Stimulated activated CD8-positive, alpha-beta memory T cell treated with anti-CD3 and anti-CD28 coated beads, Interleukin-7, amount 100 ng/mL, for 48 hours (primary cell): ENCODE results near the gene LRRC63.
"Not testable (repeated sequence)": the region's sequence is repeated elsewhere in the genome, so short reads cannot be mapped to it uniquely, and the experiment has no call there.

Experiments
- DNase-seq, 2 donors: peaks; one replicate each; pipeline ENCODE4 v3.0.0-alpha.2; 2020; ENCODE audit warnings: low read depth in 1 of 2; ENCODE audit errors: extremely low read depth in 1 of 2

Gene LRRC63

GRCh38 chr13:46211483-46212351 is at the start of gene LRRC63:
TSS of gene LRRC63 (plus strand) at chr13:46211928. CDS start at chr13:46213035, 1,107 bp downstream.
- DNase-seq = peak; percentile 80 to 84

GRCh38 chr13:46162741-46163140 is 49.0 kb upstream of the LRRC63 start:
- DNase-seq = not testable (repeated sequence)

DNA sequence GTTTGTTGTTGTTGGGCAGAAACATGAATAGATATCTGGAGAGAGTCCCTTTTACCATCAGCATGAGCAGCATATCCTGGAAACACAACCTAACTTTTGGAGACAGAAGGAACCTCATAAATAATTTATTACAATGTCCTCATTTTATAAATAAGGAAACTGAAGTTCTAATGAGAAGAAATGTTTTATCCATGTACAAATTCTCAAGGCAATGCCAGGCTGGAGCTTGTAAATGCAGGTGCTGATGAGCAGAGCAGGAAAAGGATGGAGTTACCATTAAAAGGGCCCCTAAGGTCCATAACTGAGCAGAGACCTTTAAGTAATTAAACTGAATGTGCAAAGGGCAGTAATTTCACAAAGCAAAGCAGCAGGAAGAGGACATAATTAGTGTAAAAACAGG is 47.1 kb upstream of the LRRC63 start:
- no peak for DNase-seq

DNA sequence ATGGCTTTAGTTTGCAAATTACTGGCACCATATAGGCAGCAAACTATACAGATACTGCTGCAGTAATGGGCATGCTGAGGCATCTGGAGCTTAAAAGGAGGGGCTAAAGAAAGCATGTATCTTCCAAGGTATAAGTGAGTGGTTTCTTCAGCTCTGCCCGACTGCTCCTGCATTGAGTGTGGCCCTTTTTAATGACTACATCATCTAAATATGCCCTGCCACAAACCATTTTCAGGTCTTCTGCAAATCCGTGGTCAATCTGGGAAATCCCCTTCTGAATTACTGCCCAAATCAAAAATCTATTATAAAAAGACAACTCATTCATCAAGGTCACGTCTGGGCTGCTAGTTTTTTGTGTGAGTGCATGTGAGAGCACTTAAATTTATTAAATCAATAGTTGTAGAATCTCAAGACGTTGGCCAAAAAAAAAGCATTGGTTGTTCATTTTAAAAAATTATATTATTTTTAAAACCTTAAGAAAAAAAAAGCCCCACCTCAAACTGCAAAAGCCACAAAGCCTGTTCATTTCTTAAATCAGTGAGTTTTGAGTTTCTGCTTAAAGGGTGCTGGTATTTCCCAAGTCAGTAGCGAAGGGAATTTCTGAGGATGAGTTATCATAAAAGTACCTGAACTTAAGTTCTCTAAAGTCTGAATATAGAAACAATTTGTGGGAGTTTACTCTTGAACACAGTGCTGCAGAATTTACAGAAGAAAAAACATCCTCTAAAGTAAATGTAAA is 46.1 kb upstream of the LRRC63 start:
- DNase-seq = peak in 1 of 2 donors; percentile 50

GRCh38 chr13:46166224-46166584 is 45.5 kb upstream of the LRRC63 start:
- DNase-seq = no peak

GRCh38 chr13:46166947-46167610 is 44.6 kb upstream of the LRRC63 start:
- no peak for DNase-seq

DNA sequence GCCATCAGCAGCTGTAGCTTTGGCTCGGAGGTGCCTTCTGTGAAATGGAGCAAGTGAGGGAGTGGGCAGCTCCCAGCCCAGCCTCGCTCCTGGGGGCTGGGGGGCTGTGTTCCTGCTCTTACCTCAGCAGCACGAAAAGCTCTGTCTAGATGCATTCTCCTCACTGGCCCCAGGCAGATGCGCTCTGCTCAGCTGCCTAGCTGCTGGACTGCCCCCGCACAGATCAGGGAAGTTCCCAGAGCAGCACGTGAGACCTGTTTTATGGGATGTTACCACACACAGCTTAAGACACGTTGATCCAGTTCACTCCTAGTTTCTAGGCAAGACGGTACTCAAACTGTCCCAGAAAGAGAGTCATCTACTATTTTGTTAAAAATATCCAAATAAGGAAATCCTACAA is 43.4 kb upstream of the LRRC63 start:
- DNase-seq = no peak

- DNase-seq = no peak
Measured at GRCh38 chr13:46168783-46169182, 42.9 kb upstream of the LRRC63 start.

DNA sequence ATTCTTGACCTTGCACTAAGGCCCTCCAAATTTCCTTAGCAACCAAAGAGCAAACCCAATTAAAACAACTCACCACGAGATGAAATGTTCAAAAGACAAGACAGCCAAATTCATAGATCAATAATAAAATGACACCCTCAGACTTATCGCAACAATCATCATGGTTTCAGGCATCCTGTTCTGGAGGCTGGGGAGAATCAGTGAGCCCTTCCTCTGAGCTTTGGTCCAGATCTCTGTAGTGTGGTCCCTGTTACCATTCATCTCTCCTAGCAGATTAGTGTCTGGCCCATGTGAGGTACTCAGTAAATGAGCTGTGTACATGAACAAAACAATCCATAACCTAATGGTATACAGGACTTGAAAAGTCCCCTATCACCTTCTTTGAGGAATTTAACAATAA is 42.0 kb upstream of the LRRC63 start:
- no peak for DNase-seq

GRCh38 chr13:46170268-46170667 is 41.5 kb upstream of the LRRC63 start:
- DNase-seq = no peak

GRCh38 chr13:46170687-46171086 is 41.0 kb upstream of the LRRC63 start:
- DNase-seq = no peak

DNA sequence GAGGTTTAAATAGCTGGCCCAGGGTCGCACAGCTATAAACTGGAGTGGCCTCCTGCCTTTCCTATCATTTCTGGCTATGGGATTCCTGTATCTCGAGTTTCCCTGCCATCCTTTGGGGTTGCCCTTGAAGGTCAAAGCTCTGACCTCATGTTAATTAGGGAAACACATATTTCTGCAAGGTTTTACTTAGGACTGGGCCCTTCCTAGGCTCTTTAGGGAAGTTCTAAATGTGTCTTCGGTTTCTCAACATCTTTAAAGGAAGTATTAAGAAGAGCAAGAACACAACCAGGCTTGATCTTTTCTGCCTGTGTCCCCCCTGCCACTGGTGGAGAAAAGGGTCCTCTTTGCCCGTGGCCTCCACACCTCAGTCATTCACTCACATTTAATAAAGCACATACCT is 40.5 kb upstream of the LRRC63 start:
- DNase-seq = no peak

DNA sequence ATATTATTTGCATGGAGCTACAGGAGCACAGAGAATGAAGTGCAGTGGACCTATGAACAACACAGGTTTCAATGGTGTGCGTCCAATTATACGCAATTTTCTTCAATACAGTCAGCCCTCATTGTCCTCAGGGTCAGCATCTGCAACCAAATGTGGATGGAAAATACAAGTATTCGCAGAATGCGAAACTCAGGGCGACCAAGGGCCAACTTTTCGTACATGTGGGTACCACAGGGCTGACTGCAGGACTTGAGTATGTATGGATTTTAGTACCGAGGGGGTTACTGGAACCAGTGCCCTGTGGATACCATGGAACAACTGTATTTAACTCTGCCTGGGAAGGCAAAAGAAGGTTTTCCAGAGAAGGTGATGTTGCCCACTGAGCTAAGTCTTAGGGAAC is 40.0 kb upstream of the LRRC63 start:
- DNase-seq = no peak

DNA sequence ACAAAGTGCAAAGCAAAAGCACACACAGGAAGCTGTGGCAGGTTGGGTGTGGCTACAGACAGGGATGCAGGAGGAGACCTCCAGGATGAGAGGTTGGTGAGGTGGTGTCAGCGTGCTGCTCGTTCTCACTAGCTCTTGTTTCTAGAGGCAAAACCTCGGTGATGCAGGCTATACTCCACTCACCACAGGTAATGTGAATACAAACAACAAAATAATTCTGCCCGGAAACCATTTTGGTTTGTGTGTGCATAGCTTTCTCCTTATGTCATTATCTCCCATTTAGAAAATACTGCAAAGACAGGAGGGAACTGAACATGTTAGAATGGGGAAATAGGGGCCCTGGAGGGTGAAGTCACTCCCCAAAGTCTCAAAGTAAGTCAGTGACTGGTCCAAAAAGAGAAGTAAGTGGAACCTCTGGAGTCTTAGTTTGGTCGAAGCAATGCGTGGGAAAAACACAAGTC is 39.2 kb upstream of the LRRC63 start:
- no peak for DNase-seq

DNA sequence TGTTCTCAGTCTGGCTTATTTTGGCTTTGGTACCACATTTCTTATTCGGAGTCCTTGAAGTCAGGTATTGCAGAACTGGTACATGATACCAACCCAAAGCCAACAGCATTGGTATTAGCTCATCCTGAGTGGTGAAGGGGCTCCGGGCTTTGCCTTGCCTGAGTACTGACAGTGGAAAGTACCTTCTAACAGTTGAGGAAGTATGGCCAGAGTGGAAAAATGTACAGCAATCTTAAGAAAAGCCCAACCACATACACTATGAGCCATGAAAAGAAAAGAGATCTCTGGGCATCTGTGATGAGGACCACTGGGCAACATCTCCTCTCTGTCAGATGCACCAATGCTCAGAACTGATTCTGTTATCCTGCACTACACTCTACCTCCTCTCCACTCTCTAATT is 38.1 kb upstream of the LRRC63 start:
- DNase-seq = no peak

DNA sequence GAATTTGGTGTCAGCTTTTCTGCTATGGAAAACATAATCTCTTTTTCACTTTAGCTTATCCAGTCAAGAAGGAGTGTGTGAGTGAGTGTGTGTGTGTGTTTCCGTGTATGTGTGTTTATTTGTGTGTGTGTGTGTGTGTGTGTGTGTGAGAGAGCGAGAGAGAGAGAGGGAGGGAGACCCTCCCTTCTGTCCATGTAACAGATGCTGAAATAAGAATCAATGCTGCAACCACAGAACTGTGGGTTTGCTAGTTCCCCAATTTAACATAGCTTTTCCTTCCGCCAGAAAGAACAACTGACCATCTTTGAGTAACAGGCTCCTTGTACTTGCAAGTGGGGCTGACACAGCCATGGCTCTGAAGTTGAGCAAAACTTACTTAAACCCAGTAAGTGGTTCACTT is 35.0 kb upstream of the LRRC63 start:
- DNase-seq = no peak

DNA sequence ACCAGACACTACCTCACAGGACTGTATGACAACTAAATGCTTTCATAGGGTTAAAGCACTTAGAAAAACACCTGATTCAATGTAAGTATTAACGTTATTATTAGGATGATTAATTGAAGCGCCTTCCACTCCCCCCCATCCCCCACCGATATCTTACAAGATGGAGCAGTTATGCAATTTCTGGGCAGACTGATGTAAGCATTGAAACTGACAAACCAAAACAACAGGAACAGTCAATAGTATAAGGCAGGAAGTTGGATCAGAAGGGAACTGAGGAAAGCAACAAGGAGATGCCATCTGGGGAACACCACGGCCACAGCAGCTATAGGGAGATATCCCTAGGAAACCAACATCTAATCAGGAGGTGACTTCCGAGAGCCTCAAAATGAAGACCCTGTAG is 33.6 kb upstream of the LRRC63 start:
- no peak for DNase-seq

- DNase-seq = no peak
Measured at GRCh38 chr13:46178821-46179220, 32.9 kb upstream of the LRRC63 start.

GRCh38 chr13:46179491-46179908 is 32.2 kb upstream of the LRRC63 start:
- peak in 1 of 2 donors; percentile 74 for DNase-seq

DNA sequence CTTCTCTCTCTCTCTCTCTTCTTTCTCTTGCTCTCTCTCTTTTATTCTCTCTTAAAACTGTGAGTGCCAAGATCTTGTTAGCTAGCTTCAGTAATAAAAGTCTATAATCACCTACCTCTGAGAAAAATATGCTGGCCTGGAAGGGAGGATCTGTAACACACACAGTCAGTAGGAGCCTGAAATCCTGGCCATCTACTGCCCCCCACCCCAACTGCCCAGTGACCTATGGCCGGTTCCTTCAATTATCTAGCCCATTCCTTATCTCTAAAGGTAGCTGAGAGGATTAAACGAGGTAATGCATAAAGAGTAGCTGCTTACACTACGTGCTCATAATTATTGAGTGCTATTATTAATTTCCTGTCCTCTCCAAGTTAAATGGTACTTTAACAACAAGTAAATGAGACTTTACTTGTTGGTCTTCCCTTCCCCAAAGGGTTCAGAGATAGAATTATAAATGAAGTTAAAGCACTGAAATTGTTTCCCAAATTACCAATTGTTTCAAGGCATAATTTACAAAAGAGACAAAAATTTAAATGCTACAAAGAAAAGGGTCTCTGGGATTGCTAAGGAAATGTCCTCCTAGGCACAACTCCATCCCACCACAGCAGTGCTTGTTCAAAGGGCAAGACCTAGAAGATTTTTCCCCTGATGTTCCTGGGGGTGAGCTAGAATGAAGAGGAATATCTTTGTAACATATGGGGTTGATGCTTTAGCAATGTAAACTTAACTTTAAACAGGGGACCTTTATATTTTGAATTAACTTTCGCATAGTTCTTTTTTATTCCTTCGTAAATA is 31.6 kb upstream of the LRRC63 start:
- no peak for DNase-seq

GRCh38 chr13:46181377-46181839 is 30.3 kb upstream of the LRRC63 start:
- no peak for DNase-seq
